GM15510 (cell line): ENCODE data around the gene TAF8.

Experiments
- POLR2A ChIP-seq: IDR thresholded peaks from 3 replicates; pipeline ENCODE4 v1.6.1; 2011; ENCODE audit warnings: borderline replicate concordance; ENCODE audit not compliant: insufficient read length; ENCODE audit errors: extremely low read depth

Gene TAF8

GRCh38 chr6:42043787-42044475 lies 6.4 kb upstream of the TAF8 start:
- no peak for TF ChIP-seq POLR2A

GRCh38 chr6:42045538-42046460 lies 4.5 kb upstream of the TAF8 start:
- TF ChIP-seq POLR2A = no peak

- TF ChIP-seq POLR2A = no peak
These were observed 3.7 kb upstream of the TAF8 start for GRCh38 chr6:42046464-42047212.

- TF ChIP-seq POLR2A = no peak
These were observed 3.1 kb upstream of the TAF8 start for GRCh38 chr6:42047213-42047590.

GRCh38 chr6:42047790-42048405 lies 2.4 kb upstream of the TAF8 start:
- no peak for TF ChIP-seq POLR2A

- no peak for TF ChIP-seq POLR2A
These were observed 1.1 kb upstream of the TAF8 start for GRCh38 chr6:42049116-42049809.

GRCh38 chr6:42049948-42050296 lies 402 bp upstream of the TAF8 start:
- no peak for TF ChIP-seq POLR2A

GRCh38 chr6:42051268-42051653 lies 937 bp downstream of the TAF8 start:
- TF ChIP-seq POLR2A = no peak

GRCh38 chr6:42053601-42054000 lies 3.3 kb downstream of the TAF8 start:
- no peak for TF ChIP-seq POLR2A

GRCh38 chr6:42059743-42060142 lies 9.4 kb downstream of the TAF8 start:
- no peak for TF ChIP-seq POLR2A

- TF ChIP-seq POLR2A = no peak
These were observed 15.9 kb downstream of the TAF8 start for GRCh38 chr6:42066156-42066675.

GRCh38 chr6:42068173-42068572 lies 17.8 kb downstream of the TAF8 start:
- TF ChIP-seq POLR2A = no peak

GRCh38 chr6:42068872-42069522 lies 18.7 kb downstream of the TAF8 start:
- no peak for TF ChIP-seq POLR2A
